GF-D8 (cell line): ENCODE data around the gene TBL1XR1.
A peak's percentile ranks its signal among the peaks of the same experiment; 100 is the strongest.
"Not testable (repeated sequence)": the region's sequence is repeated elsewhere in the genome, so short reads cannot be mapped to it uniquely, and the experiment has no call there.

Source experiments
- DNase-seq: peaks from one replicate; lab custom pipeline; 2025; lab: John Stamatoyannopoulos, UW

TBL1XR1 gene

GRCh38 chr3:177208223-177208622 lies 10.9 kb upstream of the TBL1XR1 start:
- no peak for DNase-seq

- DNase-seq = no peak
Measured at GRCh38 chr3:177206936-177207335, 9.7 kb upstream of the TBL1XR1 start.

GRCh38 chr3:177203689-177204395 lies 6.6 kb upstream of the TBL1XR1 start:
- no peak for DNase-seq

- DNase-seq = not testable (repeated sequence)
Measured at GRCh38 chr3:177203016-177203415, 5.7 kb upstream of the TBL1XR1 start.

GRCh38 chr3:177201700-177202397 lies 4.6 kb upstream of the TBL1XR1 start:
- peak; percentile 70 for DNase-seq

GRCh38 chr3:177199206-177199760 lies 2.0 kb upstream of the TBL1XR1 start:
- no peak for DNase-seq

GRCh38 chr3:177197727-177198460 lies 612 bp upstream of the TBL1XR1 start:
- DNase-seq = no peak

GRCh38 chr3:177196456-177197040 lies 734 bp downstream of the TBL1XR1 start:
- peak; percentile 15 for DNase-seq

GRCh38 chr3:177196008-177196455 lies 1.2 kb downstream of the TBL1XR1 start:
- peak; percentile 53 for DNase-seq

GRCh38 chr3:177195242-177195991 lies 1.9 kb downstream of the TBL1XR1 start:
- DNase-seq = no peak

GRCh38 chr3:177194299-177194698 lies 3.0 kb downstream of the TBL1XR1 start:
- DNase-seq = no peak

GRCh38 chr3:177193688-177194268 lies 3.5 kb downstream of the TBL1XR1 start:
- DNase-seq = no peak

GRCh38 chr3:177193275-177193674 lies 4.0 kb downstream of the TBL1XR1 start:
- not testable (repeated sequence) for DNase-seq

- DNase-seq = peak; percentile 32
Measured at GRCh38 chr3:177190756-177191681, 6.3 kb downstream of the TBL1XR1 start.

- DNase-seq = not testable (repeated sequence)
Measured at GRCh38 chr3:177190184-177190583, 7.1 kb downstream of the TBL1XR1 start.

GRCh38 chr3:177188325-177188724 lies 9.0 kb downstream of the TBL1XR1 start:
- DNase-seq = not testable (repeated sequence)

GRCh38 chr3:177186306-177186705 lies 11.0 kb downstream of the TBL1XR1 start:
- no peak for DNase-seq

GRCh38 chr3:177185035-177185574 lies 12.2 kb downstream of the TBL1XR1 start:
- DNase-seq = no peak

GRCh38 chr3:177184602-177185001 lies 12.7 kb downstream of the TBL1XR1 start:
- DNase-seq = not testable (repeated sequence)
